Right atrium auricular region (tissue), 2 donors: ENCODE measurements around the gene PGM3. TPM values are rescaled to one million over a fixed set of nuclear protein-coding genes. Genes with fewer than 3 reads are reported as not detected.
A peak's percentile ranks its signal among the peaks of the same experiment; 100 is the strongest.

Experiments
- DNase-seq: peaks from one replicate; pipeline ENCODE4 v3.0.0-alpha.2; 2019; ENCODE audit warnings: low spot score
- H3K27ac ChIP-seq, 2 donors: fragments of 200-600 bp; sonication (generic); 1 replicate in 1 of 2; 2 replicates in 1 of 2; pipeline ENCODE4 v1.5.1; 2016 to 2019
- H3K27me3 ChIP-seq, 2 donors: fragments of 200-600 bp; sonication (generic); one replicate each; pipeline versions ENCODE4 v1.5.1 to v1.6.0; 2017 to 2019
- H3K36me3 ChIP-seq: fragments of 200-600 bp; sonication (generic); one replicate; pipeline ENCODE4 v1.5.1; 2016
- H3K4me1 ChIP-seq, 2 donors: fragments of 200-600 bp; sonication (generic); one replicate each; pipeline versions ENCODE4 v1.5.1 to v1.6.0; 2017 to 2019
- H3K4me3 ChIP-seq, 2 donors: fragments of 200-600 bp; sonication (generic); 1 replicate in 1 of 2; 2 replicates in 1 of 2; pipeline ENCODE4 v1.5.1; 2017 to 2019; ENCODE audit warnings: mild to moderate bottlenecking in 1 of 2, moderate library complexity in 1 of 2
- H3K9me3 ChIP-seq, 2 donors: fragments of 200-600 bp; sonication (generic); one replicate each; pipeline ENCODE4 v1.5.1; 2019
- total RNA-seq, 2 donors: library from RNA; depleted of rRNA; stranded (reverse); fragments of >200 nt; gene quantifications; one replicate each; pipeline ENCODE4 v1.1.0, GENCODE V29; 2016
- TF ChIP-seq, protein P1 (sequence below), 2 donors: fragments of 200-600 bp; sonication (generic); IDR thresholded peaks; one replicate each; pipeline ENCODE4 v1.5.1; 2019; ENCODE audit warnings: antibody characterized with exemption in 2 of 2

Gene PGM3
- total RNA-seq, 2 donors from 2014 or later: 7.3 to 12.7 TPM

DNA sequence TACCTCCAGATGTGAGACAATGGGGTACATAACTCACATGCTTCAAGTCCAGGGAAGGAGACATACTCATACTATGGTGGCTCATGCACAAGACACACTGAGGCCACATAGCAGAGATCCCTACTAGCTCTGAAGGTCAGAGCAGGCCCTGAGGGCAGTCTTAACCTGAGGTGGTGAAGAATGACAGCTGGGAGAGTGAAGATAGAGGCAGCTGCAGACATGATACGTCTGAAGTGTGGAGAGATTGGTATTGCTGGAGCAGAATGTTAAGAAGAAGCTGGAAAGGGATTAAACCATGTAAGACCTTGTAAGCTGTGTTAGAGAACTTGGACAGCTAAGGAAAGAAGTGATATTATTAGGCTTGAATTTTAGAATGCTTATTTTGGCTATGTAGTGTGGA, 32.9 kb downstream of the PGM3 start:
- peaks cover 0 to 5% of the 10 kb centered on the region in 2 donors for H3K4me1 ChIP-seq
- no peaks in the 10 kb centered on the region for H3K9me3 ChIP-seq
- H3K27ac ChIP-seq: no peak overlapping the region
- DNase-seq: no peak
- TF ChIP-seq, protein P1, sequence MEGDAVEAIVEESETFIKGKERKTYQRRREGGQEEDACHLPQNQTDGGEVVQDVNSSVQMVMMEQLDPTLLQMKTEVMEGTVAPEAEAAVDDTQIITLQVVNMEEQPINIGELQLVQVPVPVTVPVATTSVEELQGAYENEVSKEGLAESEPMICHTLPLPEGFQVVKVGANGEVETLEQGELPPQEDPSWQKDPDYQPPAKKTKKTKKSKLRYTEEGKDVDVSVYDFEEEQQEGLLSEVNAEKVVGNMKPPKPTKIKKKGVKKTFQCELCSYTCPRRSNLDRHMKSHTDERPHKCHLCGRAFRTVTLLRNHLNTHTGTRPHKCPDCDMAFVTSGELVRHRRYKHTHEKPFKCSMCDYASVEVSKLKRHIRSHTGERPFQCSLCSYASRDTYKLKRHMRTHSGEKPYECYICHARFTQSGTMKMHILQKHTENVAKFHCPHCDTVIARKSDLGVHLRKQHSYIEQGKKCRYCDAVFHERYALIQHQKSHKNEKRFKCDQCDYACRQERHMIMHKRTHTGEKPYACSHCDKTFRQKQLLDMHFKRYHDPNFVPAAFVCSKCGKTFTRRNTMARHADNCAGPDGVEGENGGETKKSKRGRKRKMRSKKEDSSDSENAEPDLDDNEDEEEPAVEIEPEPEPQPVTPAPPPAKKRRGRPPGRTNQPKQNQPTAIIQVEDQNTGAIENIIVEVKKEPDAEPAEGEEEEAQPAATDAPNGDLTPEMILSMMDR (IDR thresholded peaks at IDR 0.05): no peak
- no peaks in the 10 kb centered on the region for H3K27me3 ChIP-seq
- peaks cover 53% of the 10 kb centered on the region for H3K36me3 ChIP-seq
- no peak overlapping the region for H3K4me3 ChIP-seq

DNA sequence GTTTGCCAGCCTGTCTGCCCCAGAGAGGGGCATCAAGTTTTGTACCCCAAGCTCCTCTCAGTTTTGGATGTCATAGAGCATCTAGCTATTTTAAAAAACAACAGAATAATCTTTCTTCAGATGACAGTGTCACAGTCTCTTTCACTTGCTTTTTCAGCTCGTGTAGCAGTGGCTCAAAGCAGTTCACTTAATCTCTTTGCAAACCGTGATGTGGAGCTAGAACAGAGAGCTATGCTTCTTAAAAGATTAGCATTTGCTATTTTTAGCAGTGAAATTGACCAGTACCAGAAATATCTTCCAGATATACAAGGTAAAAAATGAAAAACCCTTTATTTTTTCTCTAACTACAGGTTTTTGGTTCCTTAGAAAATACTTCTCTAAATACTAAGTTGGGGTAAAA, 37.3 kb downstream of the PGM3 start:
- no peak for DNase-seq
- Histone ChIP-seq H3K27ac (peak overlapping the region; percentile 44 to 51), H3K36me3 (peaks cover 44% of the 10 kb centered on the region), H3K4me1 (peaks cover 0 to 5% of the 10 kb centered on the region in 2 donors), H3K9me3 (no peaks in the 10 kb centered on the region), H3K27me3 (no peaks in the 10 kb centered on the region), H3K4me3 (no peak overlapping the region)
- TF ChIP-seq, protein P1 (IDR thresholded peaks at IDR 0.05): no peak

DNA sequence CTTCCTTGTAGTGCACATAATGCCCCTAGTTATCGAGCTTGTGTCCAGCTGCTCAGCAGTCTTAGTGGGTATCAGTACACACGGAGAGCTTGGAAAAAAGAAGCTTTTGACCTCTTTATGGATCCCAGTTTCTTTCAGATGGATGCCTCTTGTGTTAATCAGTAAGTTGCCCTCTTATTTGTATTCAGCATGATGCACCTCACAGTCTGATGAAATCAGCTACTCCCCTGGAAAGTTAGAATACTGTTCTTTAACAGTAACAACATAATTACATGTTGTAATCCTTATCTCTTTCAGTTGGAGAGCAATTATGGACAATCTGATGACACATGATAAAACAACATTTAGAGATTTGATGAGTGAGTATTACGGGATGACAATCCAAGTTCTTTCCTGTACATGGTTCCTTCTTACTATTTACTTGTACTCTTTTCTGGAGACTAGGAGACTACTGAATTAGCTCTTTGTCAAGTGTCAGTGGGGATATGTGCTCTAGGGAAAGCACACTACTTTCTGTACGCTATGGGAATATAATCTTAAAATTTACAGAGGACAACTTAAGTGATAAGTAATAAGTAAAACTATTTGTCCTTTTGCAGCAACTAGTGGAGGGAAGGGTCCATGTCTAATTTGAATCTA, 39.1 kb downstream of the PGM3 start:
- no peak overlapping the region for H3K27ac ChIP-seq
- no peak for DNase-seq
- H3K27me3 ChIP-seq: no peaks in the 10 kb centered on the region
- H3K4me1 ChIP-seq: no peaks in the 10 kb centered on the region
- H3K4me3 ChIP-seq: no peak overlapping the region
- H3K9me3 ChIP-seq: no peaks in the 10 kb centered on the region
- TF ChIP-seq, protein P1 (IDR thresholded peaks at IDR 0.05): no peak
- H3K36me3 ChIP-seq: peaks cover 33% of the 10 kb centered on the region

DNA sequence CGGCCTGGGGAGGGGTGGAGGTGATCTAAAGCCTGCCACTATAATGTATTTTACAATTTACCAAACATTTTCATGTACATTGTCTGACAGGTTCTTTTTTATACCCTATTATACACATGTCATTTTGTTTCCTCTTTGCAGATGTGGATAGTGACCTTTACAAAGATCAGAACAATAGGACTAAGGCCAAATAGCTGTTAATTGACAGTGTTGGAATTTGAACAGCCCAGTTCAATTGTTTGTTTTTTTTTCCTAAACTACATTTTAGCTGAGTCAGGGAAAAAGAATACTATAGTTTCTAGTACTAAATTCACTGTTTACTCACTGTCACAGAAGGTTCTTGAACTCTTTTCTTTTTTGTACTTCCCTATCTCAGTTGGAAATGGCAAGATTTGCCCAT, 40.2 kb downstream of the PGM3 start:
- no peaks in the 10 kb centered on the region for H3K4me1 ChIP-seq
- no peak for DNase-seq
- H3K36me3 ChIP-seq: peaks cover 29% of the 10 kb centered on the region
- no peaks in the 10 kb centered on the region for H3K27me3 ChIP-seq
- TF ChIP-seq, protein P1 (IDR thresholded peaks at IDR 0.05): no peak
- H3K27ac ChIP-seq: no peak overlapping the region
- no peak overlapping the region for H3K4me3 ChIP-seq
- no peaks in the 10 kb centered on the region for H3K9me3 ChIP-seq

DNA sequence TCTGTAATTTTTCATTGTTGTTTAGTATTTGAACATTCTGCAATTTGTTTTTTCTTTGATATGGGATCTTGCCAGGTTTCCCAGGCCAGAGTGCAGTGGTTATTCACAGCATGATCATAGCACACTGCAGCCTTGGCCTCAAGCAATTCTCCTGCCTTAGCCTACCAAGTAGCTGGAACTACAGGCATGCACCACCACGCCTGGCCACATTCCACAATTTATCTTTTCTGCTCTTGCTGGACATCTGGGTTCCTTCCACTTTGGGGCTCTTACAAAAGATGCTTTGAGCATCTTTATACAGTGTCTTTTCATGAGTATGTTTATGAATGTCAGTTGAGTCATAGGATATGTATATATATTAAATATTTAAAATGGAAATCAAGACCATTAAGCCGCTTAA, 42.0 kb downstream of the PGM3 start:
- DNase-seq: no peak
- H3K36me3 ChIP-seq: peaks cover 33% of the 10 kb centered on the region

More for the DNA sequence above, 42.0 kb downstream of the PGM3 start:
- Histone ChIP-seq H3K27ac (no peak overlapping the region), H3K9me3 (no peaks in the 10 kb centered on the region), H3K4me1 (no peaks in the 10 kb centered on the region), H3K4me3 (no peak overlapping the region), H3K27me3 (no peaks in the 10 kb centered on the region)
- TF ChIP-seq, protein P1 (IDR thresholded peaks at IDR 0.05): no peak
